HG02642 (cell line): ENCODE measurements around the gene FIS1.

Experiments
- ATAC-seq: cut with Tn5 transposase; IDR thresholded peaks from one replicate; pipeline ENCODE4 v1.9.1; 2021; ENCODE audit warnings: mild to moderate bottlenecking; ENCODE audit not compliant: unreplicated experiment, poor library complexity

FIS1 gene

DNA sequence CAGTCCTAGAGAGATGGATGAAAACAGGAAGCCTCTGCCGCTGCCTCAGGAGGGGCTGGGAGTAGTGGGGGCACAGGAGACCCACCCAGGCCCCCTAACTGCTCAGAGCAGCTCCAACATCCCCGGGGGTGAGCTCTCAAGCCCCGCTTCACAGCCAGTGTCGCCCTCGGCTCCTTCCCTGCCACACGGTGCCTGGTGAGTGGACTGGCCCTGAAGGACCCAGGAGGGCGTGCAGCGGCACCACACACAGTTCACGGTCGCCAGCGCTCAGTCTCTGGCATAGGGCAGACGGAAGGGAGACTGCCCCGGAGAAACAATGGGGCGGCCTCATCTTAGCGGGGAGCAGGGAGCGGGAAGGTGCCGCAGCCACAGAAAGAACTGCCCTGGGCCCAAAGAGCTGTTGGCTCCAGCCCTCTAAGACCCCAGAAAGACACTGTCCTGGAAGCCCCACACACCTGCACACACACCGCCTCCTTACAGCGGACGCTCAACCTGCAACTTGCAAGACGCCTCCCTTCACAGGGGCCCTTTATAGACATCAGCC is 8.5 kb downstream of the FIS1 start:
- ATAC-seq = no peak

DNA sequence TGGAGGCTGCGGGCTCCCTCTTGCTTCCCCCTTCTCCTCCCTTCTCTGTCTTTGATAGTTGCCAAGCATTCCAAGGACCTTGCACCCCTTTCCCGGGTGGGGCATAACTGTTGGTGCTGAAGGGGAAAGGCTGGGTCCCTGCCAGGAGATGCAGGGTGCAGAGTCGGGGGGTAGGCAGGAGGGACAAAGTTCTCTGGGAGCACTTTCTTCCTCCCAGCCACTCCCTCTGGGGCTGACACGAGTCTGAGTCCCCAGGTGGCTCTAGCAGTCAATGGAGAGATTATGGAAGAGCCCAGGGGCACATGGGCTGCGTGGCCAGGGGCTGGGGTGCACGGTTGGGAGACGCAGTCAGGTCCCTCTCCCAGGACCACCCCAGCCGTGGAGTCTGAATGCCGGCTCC is 9.4 kb downstream of the FIS1 start:
- ATAC-seq = no peak

DNA sequence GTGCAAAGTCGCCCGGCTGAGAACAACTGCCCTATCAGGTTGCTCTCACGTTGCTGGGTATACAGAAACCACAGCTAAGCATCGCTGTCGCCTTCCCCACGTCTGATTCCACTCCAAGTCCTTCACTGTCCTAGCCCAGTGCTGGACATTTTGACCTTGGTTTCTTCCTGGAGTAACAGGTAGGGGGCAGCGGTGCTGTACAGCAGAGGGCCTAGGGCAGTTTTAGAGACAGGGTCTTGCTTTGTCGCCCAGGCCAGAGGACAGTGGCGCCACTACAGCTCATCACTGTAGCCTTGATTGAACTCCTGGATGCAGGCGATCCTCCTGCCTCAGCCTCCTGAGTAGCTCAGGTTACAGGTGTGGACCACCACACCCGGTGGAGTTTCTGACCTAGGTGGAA is 9.8 kb downstream of the FIS1 start:
- ATAC-seq = no peak

DNA sequence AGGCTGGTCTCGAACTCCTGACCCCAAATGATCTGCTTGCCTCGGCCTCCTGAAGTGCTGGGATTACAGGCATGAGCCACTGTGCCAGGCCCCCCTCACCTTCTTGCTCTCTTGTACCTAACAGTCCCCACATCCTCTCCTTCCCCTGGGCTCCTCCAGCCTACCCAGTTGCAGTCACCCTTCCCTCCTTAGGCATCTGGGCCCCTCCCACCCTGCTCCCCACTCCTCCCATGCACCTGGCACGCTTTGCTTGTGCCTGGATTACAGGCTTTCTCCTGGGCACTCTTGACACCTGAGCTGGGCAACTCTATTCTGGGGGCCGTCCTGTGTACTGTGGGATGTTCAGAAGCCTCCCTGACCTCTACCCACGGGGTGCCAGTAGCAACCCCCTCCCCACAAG is 10.2 kb downstream of the FIS1 start:
- no peak for ATAC-seq

DNA sequence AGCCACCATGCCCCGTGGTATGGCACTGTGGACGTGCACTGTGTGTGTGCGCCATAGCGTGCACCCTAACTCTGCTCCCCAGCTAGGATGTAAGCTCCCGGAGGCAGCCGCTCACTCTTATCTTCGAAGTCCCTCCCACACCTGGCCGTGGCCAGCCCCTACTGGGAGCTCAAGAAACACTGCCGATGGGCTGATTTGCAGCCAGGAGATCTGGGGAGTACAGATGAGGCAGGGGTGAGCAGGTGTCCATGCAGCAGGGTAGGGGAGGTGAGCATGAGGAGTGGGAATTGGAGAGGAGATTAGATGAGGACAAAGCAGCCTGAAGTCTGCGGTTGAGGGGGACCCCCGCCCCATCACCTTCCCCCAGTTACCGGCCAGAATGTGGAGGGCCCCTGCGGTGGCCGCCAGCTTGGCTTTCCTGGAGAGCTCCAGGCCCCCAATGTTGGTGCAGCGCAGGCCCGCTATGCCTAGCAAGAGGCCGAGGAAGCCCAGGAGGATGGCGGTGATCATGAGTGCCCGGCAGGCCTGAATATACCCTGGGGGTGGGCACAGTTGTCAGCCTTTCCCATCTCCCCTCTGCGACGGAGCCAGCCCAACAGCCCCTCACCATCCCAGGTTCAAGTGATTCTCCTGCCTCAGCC is 10.9 kb downstream of the FIS1 start:
- no peak for ATAC-seq

DNA sequence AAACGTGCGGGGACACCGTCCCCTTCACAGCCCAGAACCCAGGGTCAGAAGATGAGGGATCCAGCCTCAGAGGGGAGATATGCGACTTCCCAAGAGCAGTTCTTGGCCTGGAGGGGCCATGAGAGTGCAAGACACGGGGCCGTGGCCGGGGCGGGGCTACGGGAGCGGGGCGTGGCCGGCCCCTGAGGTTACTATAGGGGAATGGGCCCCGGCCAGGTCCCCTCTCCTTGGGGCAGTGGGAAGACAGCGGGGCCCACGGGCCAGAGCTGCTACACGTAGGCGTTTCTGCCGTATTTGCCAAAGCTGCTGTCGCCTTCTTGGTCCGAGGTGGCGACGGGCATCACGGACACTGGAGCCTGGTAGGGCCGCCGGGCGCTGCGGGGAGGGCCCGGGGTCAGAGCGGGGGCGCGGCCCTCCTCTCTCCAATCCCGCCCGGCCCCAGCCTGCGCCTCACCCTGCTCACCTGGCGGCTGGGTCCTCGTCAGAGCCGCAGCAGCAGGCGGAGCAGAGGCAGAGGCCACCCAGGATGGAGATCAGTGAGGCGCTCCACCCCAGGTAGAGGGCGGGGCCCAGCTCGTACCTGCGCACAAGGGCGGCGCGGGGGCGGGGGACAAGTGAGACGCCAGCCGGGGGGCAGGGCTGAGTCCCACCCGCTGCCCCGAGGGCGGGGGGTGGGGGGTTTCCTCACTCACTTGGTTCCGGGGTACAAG is 12.6 kb downstream of the FIS1 start:
- ATAC-seq = no peak

DNA sequence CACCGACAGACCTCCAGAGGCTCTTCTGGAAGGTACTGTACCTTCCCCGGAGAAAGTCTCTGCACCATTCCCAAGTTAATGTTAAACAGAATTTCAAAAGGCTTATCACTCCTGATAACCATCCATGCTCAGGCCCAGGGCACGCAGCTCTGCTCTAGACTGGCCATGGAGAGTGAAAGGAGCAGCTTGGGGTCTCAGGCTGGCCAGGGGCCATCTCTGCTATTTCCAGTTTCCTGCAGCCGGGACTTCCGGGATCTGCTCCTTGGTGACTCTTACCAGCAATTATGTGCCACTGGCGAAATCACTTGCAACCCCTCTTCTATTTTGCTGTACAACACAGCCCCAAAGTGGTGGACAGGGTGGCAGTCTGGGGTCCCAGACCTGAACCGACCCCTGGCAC is 13.2 kb downstream of the FIS1 start:
- ATAC-seq = no peak

DNA sequence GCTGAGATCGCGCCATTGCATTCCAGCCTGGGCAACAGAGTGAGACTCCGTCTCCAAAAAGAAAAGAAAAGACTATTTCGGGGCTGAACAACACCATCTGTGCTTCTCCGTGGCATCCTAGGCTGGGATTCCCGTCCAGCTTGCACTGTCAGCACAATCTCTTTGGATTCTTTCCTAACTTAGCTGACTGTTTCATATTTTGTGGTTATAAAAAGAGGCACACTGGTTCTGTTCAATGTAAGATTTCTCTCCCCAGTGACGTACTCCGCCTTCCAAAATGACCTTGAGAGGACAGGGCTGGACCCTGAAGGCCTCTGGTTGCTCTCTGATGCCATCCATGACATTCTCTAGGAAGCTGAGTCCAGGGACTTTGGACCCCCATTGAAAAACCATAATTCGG is 18.2 kb downstream of the FIS1 start:
- no peak for ATAC-seq

DNA sequence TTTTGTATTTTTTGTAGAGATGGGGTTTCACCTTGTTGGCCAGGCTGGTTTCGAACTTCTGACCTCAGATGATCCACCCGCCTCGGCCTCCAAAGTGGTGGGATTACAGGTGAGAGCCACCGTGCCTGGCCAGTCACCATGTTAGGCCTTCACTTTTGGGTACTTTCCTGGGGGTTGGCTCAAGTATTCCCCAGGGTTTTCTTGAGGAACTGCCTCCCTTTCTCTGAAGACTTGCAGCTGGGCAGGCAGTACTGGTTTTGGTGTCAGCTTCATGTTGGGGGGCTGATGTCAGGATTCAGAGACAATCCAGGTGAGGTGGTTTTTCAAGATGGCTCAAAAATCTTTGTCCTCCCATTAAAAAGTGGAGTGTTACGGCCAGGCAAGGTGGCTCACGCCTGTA is 19.2 kb downstream of the FIS1 start:
- ATAC-seq = no peak

DNA sequence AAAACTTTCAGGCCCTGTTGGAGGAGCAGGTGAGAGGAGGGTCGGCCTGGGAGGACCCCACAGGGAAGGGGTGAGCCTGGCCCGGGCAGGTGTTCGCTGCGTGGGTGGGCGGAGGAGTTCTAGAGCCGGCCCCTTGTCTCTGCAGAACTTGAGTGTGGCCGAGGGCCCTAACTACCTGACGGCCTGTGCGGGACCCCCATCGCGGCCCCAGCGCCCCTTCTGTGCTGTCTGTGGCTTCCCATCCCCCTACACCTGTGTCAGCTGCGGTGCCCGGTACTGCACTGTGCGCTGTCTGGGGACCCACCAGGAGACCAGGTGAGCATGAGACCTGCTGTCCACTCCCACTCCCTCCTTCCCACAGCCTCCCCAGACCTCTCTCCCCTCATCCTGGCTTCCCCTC is 21.4 kb downstream of the FIS1 start:
- no peak for ATAC-seq

DNA sequence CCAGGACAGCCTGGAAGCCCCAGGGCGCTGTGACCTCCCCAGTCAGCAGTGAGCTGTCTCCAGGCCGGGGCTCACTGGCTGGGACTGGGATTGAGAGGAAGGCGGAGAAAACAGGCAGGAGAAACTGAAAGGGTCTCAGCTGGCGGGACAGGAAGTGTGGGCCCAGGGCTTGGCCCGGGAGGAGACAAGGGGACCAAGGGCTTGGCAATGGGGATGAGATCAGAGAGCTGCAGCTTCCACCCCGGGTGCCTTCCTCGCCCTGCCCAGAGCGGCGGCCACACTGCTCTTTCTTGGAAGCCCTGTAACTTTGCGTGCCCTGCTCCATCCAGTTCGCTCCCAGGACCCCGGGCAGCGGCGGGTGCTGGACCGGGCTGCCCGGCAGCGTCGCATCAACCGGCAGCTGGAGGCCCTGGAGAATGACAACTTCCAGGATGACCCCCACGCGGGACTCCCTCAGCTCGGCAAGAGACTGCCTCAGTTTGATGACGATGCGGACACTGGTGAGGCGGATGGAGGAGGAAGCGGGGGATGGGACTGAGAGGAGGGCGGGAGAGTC is 22.5 kb downstream of the FIS1 start:
- ATAC-seq = no peak

DNA sequence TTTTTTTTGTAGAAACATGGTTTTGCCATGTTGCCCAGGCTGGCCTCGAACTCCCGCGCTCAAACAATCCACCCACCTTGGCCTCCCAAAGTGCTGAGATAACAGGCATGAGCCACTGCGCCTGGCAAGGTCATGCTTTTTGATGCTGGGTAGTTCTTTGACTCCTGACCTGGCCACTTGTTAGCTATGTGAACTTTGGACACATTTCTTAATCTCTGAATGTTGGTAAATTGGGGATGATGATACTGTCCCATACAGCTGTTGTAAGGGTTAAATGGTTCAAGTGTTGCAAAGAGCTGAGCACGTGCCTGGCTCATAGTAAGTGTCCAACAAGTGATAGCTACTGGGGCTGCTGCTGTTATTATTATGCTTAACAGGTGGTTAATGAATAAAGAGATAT is 24.6 kb downstream of the FIS1 start:
- no peak for ATAC-seq

DNA sequence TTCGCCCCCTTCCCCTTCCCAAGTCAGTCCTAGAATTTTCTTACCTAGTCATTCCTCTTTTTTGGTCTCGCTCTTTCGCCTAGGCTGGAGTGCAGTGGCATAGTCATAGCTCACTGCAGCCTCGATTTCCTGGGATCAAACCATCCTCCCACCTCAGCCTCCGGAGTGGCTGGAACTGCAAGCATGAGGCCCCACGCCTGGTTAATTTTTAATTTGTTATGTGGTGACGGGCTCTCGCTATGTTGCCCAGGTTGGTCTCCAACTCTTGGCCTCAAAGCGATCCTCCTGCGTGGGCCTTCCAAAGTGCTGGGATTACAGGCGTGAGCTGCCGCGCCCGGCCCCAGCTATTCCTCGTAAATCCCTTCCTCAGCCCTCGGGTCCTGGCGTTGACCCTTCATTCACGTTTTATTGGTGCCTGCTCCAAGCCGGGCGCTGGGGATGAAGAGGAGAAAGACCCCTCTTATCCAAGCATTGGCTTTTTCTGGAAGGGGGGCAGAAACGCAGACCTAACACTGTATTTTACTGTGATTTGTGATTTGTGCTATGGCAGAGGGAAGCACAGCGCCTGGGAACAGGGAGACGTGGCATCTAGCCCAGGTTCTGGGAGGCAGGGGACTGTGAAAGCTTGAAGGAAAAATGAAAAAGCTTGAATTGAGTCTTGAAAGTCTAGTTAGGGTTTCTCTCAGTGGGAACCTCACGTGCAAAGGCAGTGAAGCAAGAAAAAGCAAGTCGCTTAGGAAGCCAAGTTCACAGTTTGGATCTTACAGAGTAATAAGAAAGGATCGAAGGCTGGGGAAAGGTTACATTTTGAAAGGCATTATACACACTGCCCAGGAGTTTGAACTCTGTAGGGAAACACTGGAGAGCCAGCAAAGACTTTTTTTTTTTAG is 26.4 kb downstream of the FIS1 start:
- ATAC-seq = peak; percentile 21

DNA sequence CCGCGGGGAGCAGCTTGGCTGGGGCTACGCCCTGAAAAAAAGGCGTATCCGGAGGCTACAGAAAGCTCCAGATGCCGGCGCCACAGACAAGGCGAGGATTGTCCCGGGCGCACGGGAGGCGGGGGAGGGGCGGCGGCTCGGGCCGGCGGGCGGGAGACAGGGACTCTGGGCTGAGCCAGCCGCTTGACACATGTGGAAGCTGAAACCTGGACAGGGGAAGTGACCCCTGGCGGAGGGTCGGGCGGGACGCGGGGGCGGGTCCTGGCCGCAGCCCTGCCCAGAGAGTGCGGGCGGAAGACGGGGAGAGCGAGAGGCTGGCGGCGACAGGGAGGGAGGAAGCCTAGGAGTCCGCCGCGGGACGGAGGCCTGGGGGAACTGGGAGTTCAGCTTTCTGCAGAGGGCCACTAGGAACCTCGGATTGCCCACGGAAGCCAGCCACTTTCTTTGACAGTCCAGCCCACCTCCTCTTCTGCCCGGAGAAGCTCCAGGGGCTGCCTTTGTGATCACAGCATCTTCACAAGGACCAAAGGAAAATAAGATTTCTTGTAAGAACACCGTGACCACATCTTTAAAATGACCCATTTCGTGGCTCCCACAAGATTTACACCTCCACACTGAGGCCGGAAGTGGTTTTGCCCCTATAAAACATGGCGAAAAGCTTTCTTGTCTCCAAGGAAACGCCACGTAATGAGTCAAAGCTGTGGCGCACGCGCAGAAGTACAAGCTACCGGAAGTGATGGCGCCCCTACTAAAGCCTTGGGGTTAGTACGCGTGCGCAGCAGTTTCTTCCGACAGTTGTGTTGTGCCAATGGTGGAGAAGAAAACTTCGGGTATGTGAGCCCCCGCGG is 27.3 kb downstream of the FIS1 start, which contains the start of the genes PLOD3 and ZNHIT1:
PLOD3 (minus strand) TSS at position 194 of the 848 bp plus-strand sequence. CDS start 307 bp downstream, outside the sequence.
ZNHIT1 (plus strand) TSS at position 778 of the 848 bp plus-strand sequence; CDS start at position 809, 31 bp downstream.
- ATAC-seq = peak; percentile 74

DNA sequence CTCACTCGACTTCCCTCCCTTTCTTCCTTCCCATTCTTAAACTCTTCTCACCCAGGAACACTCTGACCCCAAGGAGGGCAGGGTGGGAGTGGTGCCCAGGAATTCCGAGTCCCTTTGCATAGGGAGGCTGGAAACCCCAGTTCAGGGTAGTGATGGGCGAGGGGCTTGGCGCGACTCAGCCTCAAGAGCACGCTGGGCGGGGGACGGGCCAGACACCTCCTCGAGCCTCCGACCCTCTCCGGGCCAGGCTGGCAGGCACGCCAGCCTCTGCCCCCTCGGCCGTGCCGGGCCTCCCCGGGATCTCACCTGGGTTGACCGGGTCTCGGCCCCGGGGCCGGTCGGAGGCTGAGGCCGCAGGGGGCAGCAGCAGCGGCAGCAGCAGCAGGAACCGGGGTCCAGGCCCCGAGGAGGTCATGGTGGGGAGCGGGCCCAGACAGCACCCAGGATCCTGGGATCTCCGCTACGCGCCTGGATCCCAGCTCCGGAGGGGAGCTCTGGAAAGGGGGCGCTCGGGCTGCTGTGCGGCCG is 28.0 kb downstream of the FIS1 start:
- ATAC-seq = peak; percentile 29

DNA sequence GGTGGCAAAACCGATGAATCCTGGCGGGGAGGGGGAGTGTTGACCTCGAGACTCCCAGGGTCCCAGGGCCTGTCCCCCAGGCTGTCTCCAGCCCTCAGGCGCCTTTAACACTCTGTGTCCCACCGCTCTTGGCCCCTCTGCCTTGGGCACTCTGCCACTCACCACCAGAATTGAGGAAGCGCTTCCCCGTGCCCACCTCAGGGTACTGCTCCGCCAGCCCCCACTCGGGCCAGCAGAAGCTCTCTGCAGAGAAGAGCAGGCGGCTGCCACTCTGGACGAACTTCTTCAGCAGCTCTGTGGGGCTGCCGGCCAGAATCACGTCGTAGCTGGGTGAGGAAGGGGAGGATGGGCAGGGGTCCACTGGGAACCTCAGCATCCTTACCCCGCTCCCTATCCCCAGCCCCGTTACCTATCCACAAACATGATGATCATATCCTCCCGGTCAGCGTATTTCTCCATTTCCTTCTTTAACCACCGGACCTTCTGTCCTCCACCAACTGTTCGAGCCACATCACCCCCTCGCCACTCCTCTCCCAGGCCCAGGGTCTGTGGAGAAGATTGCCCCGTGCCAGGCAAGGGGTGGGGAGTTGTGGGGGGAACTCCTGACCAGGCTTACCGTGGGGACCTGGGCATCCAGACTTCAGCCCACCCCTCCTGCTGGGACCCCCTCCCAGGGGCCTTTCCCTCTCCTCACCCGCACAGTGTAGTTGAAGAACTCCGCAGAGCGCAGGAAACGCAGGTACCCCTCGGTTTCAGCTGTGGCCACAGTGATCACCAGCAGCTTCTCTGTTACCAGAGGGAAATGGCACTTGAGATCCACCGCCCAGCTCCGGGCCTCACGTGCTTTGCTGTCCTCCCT is 28.7 kb downstream of the FIS1 start:
- no peak for ATAC-seq

DNA sequence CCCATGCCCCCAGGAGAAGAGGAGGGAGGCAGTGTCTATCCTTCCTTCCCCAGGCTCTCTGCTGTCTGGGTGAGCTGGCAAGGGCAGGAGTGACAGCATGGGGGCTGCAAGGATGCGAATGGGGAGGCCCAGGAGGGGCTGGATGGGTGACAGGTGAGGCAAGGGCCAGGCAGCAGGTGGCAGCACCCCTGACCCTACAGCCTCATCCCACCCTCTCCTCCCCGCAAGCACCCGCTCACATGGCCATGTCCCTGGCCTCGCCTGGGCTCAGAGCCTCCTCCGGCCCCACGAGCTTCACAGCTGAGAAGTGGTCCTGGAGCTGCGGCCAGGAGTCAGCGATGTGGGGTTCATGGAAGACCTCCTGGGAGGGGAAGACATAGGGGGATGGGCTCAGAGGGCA is 32.9 kb downstream of the FIS1 start:
- ATAC-seq = no peak

DNA sequence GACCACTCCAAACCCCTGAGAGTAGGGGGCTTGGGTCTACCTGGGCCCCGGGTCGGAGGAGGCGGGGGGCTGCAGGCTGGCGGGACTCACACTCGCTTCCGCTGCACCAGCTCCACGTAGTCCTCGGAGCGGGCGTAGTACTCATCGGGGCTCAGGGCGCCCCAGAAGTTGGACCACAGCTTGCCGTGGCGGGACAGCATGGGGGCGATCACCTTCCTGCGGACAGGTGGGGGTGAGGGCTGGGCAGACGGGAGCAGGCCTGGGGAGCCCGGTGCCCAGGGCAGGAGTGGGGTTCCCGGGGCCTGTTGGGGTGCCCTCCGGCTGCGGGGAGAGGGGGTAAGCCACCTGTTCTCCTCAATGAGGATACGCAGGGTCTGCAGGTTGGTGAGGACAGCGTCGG is 33.4 kb downstream of the FIS1 start:
- ATAC-seq = no peak
